Heart right ventricle (tissue), 16 donors: ENCODE data around the gene LINC00237. TPM values are rescaled to one million over a fixed set of nuclear protein-coding genes. Genes with fewer than 3 reads are reported as not detected.
A peak's percentile ranks its signal among the peaks of the same experiment; 100 is the strongest.

Experiments
- ATAC-seq, 8 donors: fragments of 200-7000 bp; cut with Tn5 transposase; one replicate each; pipeline ENCODE4 v1.9.1; 2020; ENCODE audit warnings: mild to moderate bottlenecking in 8 of 8, moderate library complexity in 8 of 8, moderate number of reproducible peaks in 1 of 8
- DNase-seq, 2 donors: peaks; one replicate each; pipeline ENCODE4 v3.0.0-alpha.2; 2020
- H3K27ac ChIP-seq, 10 donors: fragments of 200-600 bp; sonication (generic) in 2 of 10; one replicate each; pipeline versions ENCODE4 v1.5.0 to v1.8.0; 2020 to 2022; ENCODE audit warnings: mild to moderate bottlenecking in 3 of 10
- H3K27me3 ChIP-seq, 7 donors: fragments of 200-600 bp; one replicate each; pipeline ENCODE4 v1.8.0; 2021 to 2022; ENCODE audit warnings: mild to moderate bottlenecking in 2 of 7
- H3K36me3 ChIP-seq, 9 donors: fragments of 200-600 bp; sonication (generic) in 1 of 9; one replicate each; pipeline versions ENCODE4 v1.5.0 to v1.8.0; 2020 to 2022; ENCODE audit warnings: mild to moderate bottlenecking in 2 of 9
- H3K4me1 ChIP-seq, 9 donors: fragments of 200-600 bp; sonication (generic) in 1 of 9; one replicate each; pipeline versions ENCODE4 v1.5.0 to v1.8.0; 2020 to 2022; ENCODE audit warnings: mild to moderate bottlenecking in 4 of 9
- H3K4me3 ChIP-seq, 10 donors: fragments of 200-600 bp; sonication (generic) in 2 of 10; one replicate each; pipeline versions ENCODE4 v1.5.0 to v1.8.0; 2020 to 2022; ENCODE audit warnings: mild to moderate bottlenecking in 7 of 10, moderate library complexity in 2 of 10
- H3K9me3 ChIP-seq, 11 donors: fragments of 200-600 bp in 10 of 11; sonication (generic) in 2 of 11; one replicate each; pipeline versions ENCODE4 v1.5.0 to v1.8.0; 2013 to 2022; ENCODE audit warnings: mild to moderate bottlenecking in 2 of 11, control low read depth in 1 of 11, moderate library complexity in 1 of 11
- CTCF ChIP-seq, 9 donors: fragments of 200-600 bp; sonication (generic) in 2 of 9; IDR thresholded peaks; one replicate each; pipeline versions ENCODE4 v1.5.0 to v1.8.0; 2021 to 2022; ENCODE audit warnings: antibody characterized with exemption in 9 of 9, mild to moderate bottlenecking in 5 of 9, moderate library complexity in 1 of 9
- WGBS, 2 donors: extraction: QIAGEN DNeasy Blood & Tissue Kit; methylation state at CpG; one replicate each; pipeline ENCODE4 v1.1.7; 2013; ENCODE audit warnings: inconsistent platforms in 1 of 2; 5-methylcytosine and 5-hydroxymethylcytosine counted together
- intact Hi-C, 10 donors: fragments of 100-400 bp; cut with DNase I; formaldehyde crosslinking; loops; one replicate each; pipeline versions ENCODE4 v1.11.1 to v1.14.2; 2022
- polyA plus RNA-seq, 2 donors: library from polyadenylated mRNA; stranded (reverse); fragments of 200-250 nt; gene quantifications; one replicate each; pipeline ENCODE4 v1.2.3, GENCODE V29; 2013
- total RNA-seq, 10 donors: library from RNA; stranded (reverse); fragmentation: NEBNext Ultra II Directional in 3 of 10; extraction: Animal tissue kit (Norgen Biotek cat#: 25700) in 3 of 10; gene quantifications; one replicate each; pipeline versions ENCODE4 v1.2.1 to v1.2.4, GENCODE V29; 2021 to 2023
- donor health status: Arrhythmogenic right ventricular cardiomyopathy.
- donor health status: ischemic (EF 13 %, LVEDD 7.1; RV severe dilation, severe dysfunction).
- donor health status: healthy with polysubstance abuse.
- donor health status: DM: no; HTN: yes; CAD: no.
- donor health status: DM: no; HTN: no; CAD: no.
- donor health status: ischemic (EF 25% LVEDD 6.9; RV normal size, moderate dysfunction).
- donor health status: ischemic (EF 25% LVEDD 5.7; RV mildly dilated, moderate dysfunction).
- donor health status: healthy.
- donor health status: DM: yes; HTN: yes; CAD: no.
- donor health status: Ischemic cardiomyopathy.
- donor health status: ischemic (EF 35%, LVEDD 5.7; RV mildly dilated, moderate dysfunction).
- donor health status: nonischemic (EF 11% LVEDD 7.7; RV severe dilation, severe dysfunction).
- donor health status: DM: yes; HTN: yes; CAD: no.
- donor health status: PGD.
- donor health status: ischemic (EF 29% LVEDD 5.4; RV normal size, mild dysfunction).
- donor health status: nonischemic (EF 23%, LVEDD 6.1; RV moderate dilation, normal function).

Gene LINC00237
- total and polyA plus RNA-seq, 12 donors = not detected

DNA sequence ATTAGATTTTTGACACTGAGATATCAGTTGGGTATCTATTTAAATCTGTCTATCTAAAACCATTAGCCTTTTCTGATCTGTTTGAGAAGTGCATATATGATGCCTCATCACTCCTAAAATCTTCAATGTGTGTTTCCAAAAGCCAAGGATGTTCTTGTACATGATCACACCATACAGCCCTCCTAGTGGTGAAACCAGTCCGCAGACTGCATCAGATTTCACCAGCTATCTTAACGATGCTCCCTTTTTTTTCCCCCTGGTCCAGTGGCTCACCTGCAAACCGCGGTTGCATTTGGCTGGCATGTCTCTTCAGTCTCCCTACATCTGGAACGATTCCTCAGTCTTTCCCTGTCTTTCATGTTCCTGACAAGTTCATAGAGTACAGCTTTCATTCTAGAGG lies 23.7 kb upstream of the LINC00237 start:
- intact Hi-C loops = loop anchor here in 3 of 10 donors (5.0 to 10.0 kb wide), 3 partner anchors 172 to 265 kb away; partner anchors contain the start of gene XRN2 (in 1 of the 3)
- Histone ChIP-seq H3K27ac (no peak overlapping the region), H3K4me1 (peaks cover 0 to 19% (median 11%) of the 10 kb centered on the region in 9 donors), H3K27me3 (no peaks in the 10 kb centered on the region), H3K9me3 (no peaks in the 10 kb centered on the region), H3K36me3 (peaks cover 0 to 38% (median 0%) of the 10 kb centered on the region in 9 donors), H3K4me3 (no peak overlapping the region)
- WGBS, 2 donors = 81 to 82% methylated on average over 5 of the region's 5 CpGs
- ATAC-seq (no peak), DNase-seq (no peak)
- no peak for TF ChIP-seq CTCF (IDR thresholded peaks at IDR 0.05)

- Histone ChIP-seq H3K36me3 (peaks cover 0 to 16% (median 0%) of the 10 kb centered on the region in 9 donors), H3K27me3 (no peaks in the 10 kb centered on the region), H3K9me3 (no peaks in the 10 kb centered on the region), H3K4me1 (peaks cover 0 to 19% (median 11%) of the 10 kb centered on the region in 9 donors), H3K27ac (peak overlapping the region in 1 of 10 donors; percentile 83), H3K4me3 (peak overlapping the region in 5 of 10 donors; percentile 67 to 98 (median 96))
- intact Hi-C loops = loop anchor here in 2 of 10 donors (5.0 to 10.0 kb wide), 2 partner anchors 175 to 263 kb away; partner anchors contain the start of gene XRN2 (in 1 of the 2)
- ATAC-seq (no peak), DNase-seq (no peak)
- TF ChIP-seq CTCF (IDR thresholded peaks at IDR 0.05) = no peak
- WGBS, 2 donors = 75 to 76% methylated on average over 5 of the region's 5 CpGs
Measured at GRCh38 chr20:21127201-21127981, 21.2 kb upstream of the LINC00237 start.

DNA sequence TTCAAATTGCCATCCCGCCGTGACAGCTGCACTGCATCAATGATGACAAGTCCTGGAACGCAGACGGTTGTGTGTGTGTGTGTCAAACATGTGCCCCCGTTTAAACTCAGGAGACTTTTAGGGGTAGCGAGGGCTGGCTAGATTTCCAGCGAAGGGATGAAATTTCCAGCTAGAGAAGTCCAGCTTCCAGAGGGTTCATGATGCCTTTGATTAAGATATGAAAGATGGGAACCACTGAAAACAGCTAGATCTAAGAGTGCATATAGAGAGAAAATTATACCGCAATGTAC lies 20.4 kb upstream of the LINC00237 start:
- H3K4me3 ChIP-seq = peak overlapping the region; percentile 67 to 98 (median 96)
- DNase-seq = no peak
- 6% methylated on average over 8 of the region's 8 CpGs for WGBS, 2 donors
- intact Hi-C loops = loop anchor here in 2 of 10 donors (5.0 to 10.0 kb wide), 2 partner anchors 176 to 262 kb away; partner anchors contain the start of gene XRN2 (in 1 of the 2)
- H3K9me3 ChIP-seq = no peaks in the 10 kb centered on the region
- peaks cover 0 to 8% (median 0%) of the 10 kb centered on the region in 9 donors for H3K36me3 ChIP-seq
- peak in 7 of 8 donors; percentile 1 to 20 (median 3) for ATAC-seq
- H3K4me1 ChIP-seq = peaks cover 0 to 19% (median 11%) of the 10 kb centered on the region in 9 donors
- H3K27ac ChIP-seq = peak overlapping the region in 6 of 10 donors; percentile 65 to 89 (median 80)
- H3K27me3 ChIP-seq = no peaks in the 10 kb centered on the region
- no peak for TF ChIP-seq CTCF (IDR thresholded peaks at IDR 0.05)

- Histone ChIP-seq H3K4me1 (peaks cover 0 to 19% (median 11%) of the 10 kb centered on the region in 9 donors), H3K27me3 (no peaks in the 10 kb centered on the region), H3K9me3 (no peaks in the 10 kb centered on the region), H3K27ac (peak within 1 kb of the TSS; percentile 62 to 89 (median 81)), H3K4me3 (peak within 1 kb of the TSS; percentile 67 to 98 (median 96)), H3K36me3 (peaks cover 0 to 3% (median 0%) of the 10 kb centered on the region in 9 donors)
- peak in 7 of 9 donors; percentile 17 to 58 (median 53) for TF ChIP-seq CTCF (IDR thresholded peaks at IDR 0.05)
- DNase-seq = peak; percentile 95 to 99
- peak; percentile 99 to 100 (median 100) for ATAC-seq
- intact Hi-C loops = loop anchor here in 2 of 10 donors (5.0 to 10.0 kb wide), 2 partner anchors 176 to 261 kb away; partner anchors contain the start of gene XRN2 (in 1 of the 2)
- WGBS, 2 donors = 0% methylated on average over 59 to 66 of the region's 66 CpGs
Measured at GRCh38 chr20:21125849-21126580, 19.9 kb upstream of the LINC00237 start, which contains the start of gene KIZ. Gene KIZ (plus strand): TSS chr20:21126082. CDS start chr20:21126116, 34 bp downstream.
